Cardiac muscle cell (in vitro differentiated cells and primary cell): Measurements from ENCODE around the gene STARD10. TPM values are rescaled to one million over a fixed set of nuclear protein-coding genes. Genes with fewer than 3 reads are reported as not detected.

Experiments used
- DNase-seq, 2 donors: peaks; one replicate each; pipeline versions ENCODE4 v3.0.0 to v3.0.0-alpha.2; 2010 to 2017; ENCODE audit warnings: low read depth in 1 of 2, low spot score in 1 of 2
- H3K27ac ChIP-seq: fragments of 200-600 bp; sonication (generic); 2 replicates; pipeline ENCODE4 v1.5.1; 2016
- H3K27me3 ChIP-seq: fragments of 200-600 bp; sonication (generic); 2 replicates; pipeline ENCODE4 v1.6.0; 2016; ENCODE audit warnings: control low read depth
- H3K36me3 ChIP-seq: fragments of 200-600 bp; sonication (generic); 2 replicates; pipeline ENCODE4 v1.5.1; 2016; ENCODE audit warnings: control low read depth
- H3K4me1 ChIP-seq: fragments of 200-600 bp; sonication (generic); 2 replicates; pipeline ENCODE4 v1.8.1; 2017; ENCODE audit warnings: low read depth, mild to moderate bottlenecking, mixed run types
- H3K4me3 ChIP-seq: fragments of 200-600 bp; sonication (generic); 2 replicates; pipeline ENCODE4 v1.5.1; 2016; ENCODE audit warnings: mild to moderate bottlenecking
- H3K9me3 ChIP-seq: fragments of 200-600 bp; sonication (generic); 2 replicates; pipeline ENCODE4 v1.5.1; 2017; ENCODE audit warnings: low read depth, mild to moderate bottlenecking, control low read depth
- CTCF ChIP-seq: IDR thresholded peaks from 2 replicates; pipeline ENCODE4 v1.5.1; 2012; ENCODE audit warnings: low read depth, mild to moderate bottlenecking, low read length
- polyA plus RNA-seq: library from polyadenylated mRNA; unstranded; fragments of >200 nt; fragmentation: Nextera tagmentation; extraction: Ambion mirVana; gene quantifications from 2 replicates; pipeline ENCODE4 v1.2.1, GENCODE V29; 2016
- total RNA-seq: library from RNA; depleted of rRNA; stranded (reverse); fragments of >200 nt; gene quantifications from 2 replicates; pipeline ENCODE4 v1.2.3, GENCODE V29; 2016

STARD10 gene
- total and polyA plus RNA-seq, 2 experiments from 2014 or later, result 91.4 to 101 TPM

- H3K27me3 ChIP-seq, result no peaks in the 10 kb centered on the region
- no peaks in the 10 kb centered on the region for H3K36me3 ChIP-seq
- no peak for TF ChIP-seq CTCF
- no peaks in the 10 kb centered on the region for H3K9me3 ChIP-seq
- H3K4me3 ChIP-seq, result peak overlapping the region; percentile 75
- peaks cover 13% of the 10 kb centered on the region for H3K4me1 ChIP-seq
- DNase-seq, result peak; percentile 9 to 67
- no peak overlapping the region for H3K27ac ChIP-seq
These were observed 12.3 kb downstream of the STARD10 start for GRCh38 chr11:72781313-72782080.

GRCh38 chr11:72781063-72781312 is 12.9 kb downstream of the STARD10 start:
- H3K27me3 ChIP-seq, result no peaks in the 10 kb centered on the region
- no peaks in the 10 kb centered on the region for H3K36me3 ChIP-seq
- H3K27ac ChIP-seq, result no peak overlapping the region
- H3K4me3 ChIP-seq, result peak overlapping the region; percentile 75
- peaks cover 13% of the 10 kb centered on the region for H3K4me1 ChIP-seq
- peak in 1 of 2 donors; percentile 17 for DNase-seq
- TF ChIP-seq CTCF, result no peak
- H3K9me3 ChIP-seq, result no peaks in the 10 kb centered on the region

- peak overlapping the region; percentile 75 for H3K4me3 ChIP-seq
- peaks cover 13% of the 10 kb centered on the region for H3K4me1 ChIP-seq
- no peaks in the 10 kb centered on the region for H3K9me3 ChIP-seq
- TF ChIP-seq CTCF, result no peak
- H3K27me3 ChIP-seq, result no peaks in the 10 kb centered on the region
- no peak for DNase-seq
- H3K36me3 ChIP-seq, result no peaks in the 10 kb centered on the region
- no peak overlapping the region for H3K27ac ChIP-seq
These were observed 13.4 kb downstream of the STARD10 start for GRCh38 chr11:72780296-72781062.

GRCh38 chr11:72779495-72780128 is 14.2 kb downstream of the STARD10 start:
- Histone ChIP-seq H3K27ac (no peak overlapping the region), H3K27me3 (no peaks in the 10 kb centered on the region), H3K4me3 (no peak overlapping the region), H3K9me3 (no peaks in the 10 kb centered on the region), H3K4me1 (peaks cover 13% of the 10 kb centered on the region), H3K36me3 (no peaks in the 10 kb centered on the region)
- no peak for DNase-seq
- TF ChIP-seq CTCF, result no peak

GRCh38 chr11:72778535-72779494 is 15.0 kb downstream of the STARD10 start:
- no peak for DNase-seq
- no peaks in the 10 kb centered on the region for H3K27me3 ChIP-seq
- H3K27ac ChIP-seq, result no peak overlapping the region
- no peaks in the 10 kb centered on the region for H3K36me3 ChIP-seq
- no peak for TF ChIP-seq CTCF
- peaks cover 13% of the 10 kb centered on the region for H3K4me1 ChIP-seq
- no peaks in the 10 kb centered on the region for H3K9me3 ChIP-seq
- H3K4me3 ChIP-seq, result no peak overlapping the region
